ENCODE data around the gene TSC22D3. TPM values are rescaled to one million over a fixed set of nuclear protein-coding genes. Genes with fewer than 3 reads are reported as not detected.

The TSC22D3 gene
- total and polyA plus RNA-seq, 2 donors (not counting 1 experiment from before 2014, with no cell fraction given): 447 to 3,050 TPM

DNA sequence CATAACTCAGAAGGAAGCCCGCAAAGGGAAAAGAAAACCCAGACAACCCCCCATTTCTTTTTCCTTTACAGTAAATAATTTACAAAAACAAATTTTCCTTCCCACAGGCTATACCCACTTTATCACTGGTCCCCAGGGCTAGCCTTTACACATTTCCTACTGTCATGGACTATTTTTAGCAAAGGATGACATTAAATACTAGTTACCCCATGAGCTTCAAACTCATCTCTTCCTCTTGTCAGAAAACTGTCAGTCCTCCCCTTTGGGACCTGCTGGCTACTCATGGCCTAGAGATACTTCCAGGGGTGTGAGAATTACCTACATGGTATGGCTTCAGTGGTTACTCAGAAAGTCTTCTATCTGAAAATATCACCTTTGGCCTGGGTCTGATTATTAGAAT is 11.9 kb downstream of the TSC22D3 start:
- POLR2A ChIA-PET: interaction anchor here (0.9 kb wide), 1 partner anchor 91 kb away, joined by 10 read pairs; no protein-coding TSS in a partner anchor
- H3K27me3 Mint-ChIP-seq: no peaks in the 10 kb centered on the region
- Histone ChIP-seq H3K36me3 (replicated peaks in 1 of 2; ENCODE audit: control extremely low read depth in 1 of 2, control insufficient read depth in 1 of 2, extremely low read depth in 1 of 2, insufficient read depth in 2 of 2, low read length in 1 of 2) (no peaks in the 10 kb centered on the region), H3K4me2 (replicated peaks; ENCODE audit: low read depth, low read length, poor library complexity, severe bottlenecking) (no peak overlapping the region), H4K20me1 (ENCODE audit: control insufficient read depth, insufficient read depth, low read length, poor library complexity, severe bottlenecking) (no peaks in the 10 kb centered on the region), H3K27ac (ENCODE audit: low read length in 2 of 2) (no peak overlapping the region), H3K9me3 (ENCODE audit: control extremely low read depth in 1 of 3, control insufficient read depth in 2 of 3, insufficient read depth in 1 of 3, low read length in 2 of 3) (no peaks in the 10 kb centered on the region), H2AFZ (ENCODE audit: insufficient read depth, low read depth, low read length, poor library complexity, severe bottlenecking) (no peak overlapping the region), H3K27me3 (replicated peaks in 1 of 4; ENCODE audit: control extremely low read depth in 1 of 4, control insufficient read depth in 3 of 4, insufficient read depth in 4 of 4, low read length in 3 of 4) (no peaks in the 10 kb centered on the region), H3K4me1 (ENCODE audit: control insufficient read depth in 2 of 2, insufficient read depth in 2 of 2, low read length in 2 of 2) (no peaks in the 10 kb centered on the region), H3K4me3 (ENCODE audit: control extremely low read depth in 1 of 5, extremely low read depth in 1 of 5, insufficient read depth in 1 of 5, low read depth in 2 of 5, low read length in 4 of 5) (no peak overlapping the region), H3K9ac (ENCODE audit: low read length) (no peak overlapping the region), H3K79me2 (ENCODE audit: control insufficient read depth, insufficient read depth, low read length) (no peaks in the 10 kb centered on the region)
- H3K4me3 Mint-ChIP-seq: no peak overlapping the region
- ATAC-seq (ENCODE audit: low read depth) (no peak), DNase-seq (no peak)
- 83% methylated on average over 1 of the region's 1 CpG for WGBS (ENCODE audit: insufficient coverage)
- TF ChIP-seq, protein P1, sequence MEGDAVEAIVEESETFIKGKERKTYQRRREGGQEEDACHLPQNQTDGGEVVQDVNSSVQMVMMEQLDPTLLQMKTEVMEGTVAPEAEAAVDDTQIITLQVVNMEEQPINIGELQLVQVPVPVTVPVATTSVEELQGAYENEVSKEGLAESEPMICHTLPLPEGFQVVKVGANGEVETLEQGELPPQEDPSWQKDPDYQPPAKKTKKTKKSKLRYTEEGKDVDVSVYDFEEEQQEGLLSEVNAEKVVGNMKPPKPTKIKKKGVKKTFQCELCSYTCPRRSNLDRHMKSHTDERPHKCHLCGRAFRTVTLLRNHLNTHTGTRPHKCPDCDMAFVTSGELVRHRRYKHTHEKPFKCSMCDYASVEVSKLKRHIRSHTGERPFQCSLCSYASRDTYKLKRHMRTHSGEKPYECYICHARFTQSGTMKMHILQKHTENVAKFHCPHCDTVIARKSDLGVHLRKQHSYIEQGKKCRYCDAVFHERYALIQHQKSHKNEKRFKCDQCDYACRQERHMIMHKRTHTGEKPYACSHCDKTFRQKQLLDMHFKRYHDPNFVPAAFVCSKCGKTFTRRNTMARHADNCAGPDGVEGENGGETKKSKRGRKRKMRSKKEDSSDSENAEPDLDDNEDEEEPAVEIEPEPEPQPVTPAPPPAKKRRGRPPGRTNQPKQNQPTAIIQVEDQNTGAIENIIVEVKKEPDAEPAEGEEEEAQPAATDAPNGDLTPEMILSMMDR (IDR thresholded peaks at IDR 0.05): no peak
- TF ChIP-seq EZH2 (IDR thresholded peaks at IDR 0.05; ENCODE audit: borderline replicate concordance, insufficient read depth, low read depth, low read length, poor library complexity, severe bottlenecking): no peak
- CTCF ChIA-PET: interaction anchor here (1.4 kb wide), 1 partner anchor 12 kb away, joined by 4 read pairs; the partner anchor contains the start of gene TSC22D3
- H3K9me3 Mint-ChIP-seq (ENCODE audit: insufficient read depth): no peaks in the 10 kb centered on the region
- H3K27ac Mint-ChIP-seq: no peak overlapping the region
- intact Hi-C loops (cut with micrococcal nuclease): no loop called here
- H3K4me1 Mint-ChIP-seq: no peaks in the 10 kb centered on the region

DNA sequence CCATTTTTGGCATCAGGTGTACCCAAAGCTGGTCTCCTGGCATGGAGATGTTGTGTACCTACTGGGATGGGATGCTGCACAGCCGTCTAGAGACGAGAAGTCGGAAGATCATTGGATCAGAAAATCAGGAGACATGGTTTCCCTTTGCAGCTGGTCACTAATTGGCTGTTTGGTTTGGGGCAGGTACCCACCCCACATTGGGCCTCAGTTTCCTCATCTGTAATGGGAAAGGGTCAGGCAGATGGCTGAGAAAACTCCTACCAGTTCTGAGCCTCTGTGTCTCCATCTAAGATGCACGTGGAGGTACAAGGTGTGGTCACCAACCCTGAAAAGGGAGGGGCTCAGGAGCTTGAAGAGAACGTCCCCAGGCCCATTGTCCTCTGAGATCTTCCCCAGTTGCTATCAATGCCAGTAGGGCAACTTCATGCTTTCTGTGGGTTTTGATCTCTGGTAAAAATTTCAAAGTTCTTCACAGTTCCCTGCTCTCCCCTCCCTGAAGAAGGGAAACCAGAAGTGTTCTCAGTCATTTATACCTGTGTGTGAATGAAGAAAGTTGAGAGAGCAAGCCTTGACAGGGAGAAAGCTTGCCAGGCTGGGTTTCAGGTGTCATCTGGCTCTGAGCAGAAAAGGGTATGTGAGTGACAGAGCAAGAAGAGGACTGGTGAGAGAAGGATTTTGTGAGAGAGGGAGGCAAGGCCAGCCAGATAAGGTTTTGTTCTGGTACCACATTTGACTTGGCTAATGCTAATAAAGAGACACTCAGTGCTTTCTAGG is 15.1 kb downstream of the TSC22D3 start:
- Histone ChIP-seq H4K20me1 (ENCODE audit: control insufficient read depth, insufficient read depth, low read length, poor library complexity, severe bottlenecking) (no peaks in the 10 kb centered on the region), H3K9me3 (ENCODE audit: control extremely low read depth in 1 of 3, control insufficient read depth in 2 of 3, insufficient read depth in 1 of 3, low read length in 2 of 3) (no peaks in the 10 kb centered on the region), H2AFZ (ENCODE audit: insufficient read depth, low read depth, low read length, poor library complexity, severe bottlenecking) (no peak overlapping the region), H3K4me1 (ENCODE audit: control insufficient read depth in 2 of 2, insufficient read depth in 2 of 2, low read length in 2 of 2) (no peaks in the 10 kb centered on the region), H3K27ac (ENCODE audit: low read length in 2 of 2) (no peak overlapping the region), H3K27me3 (replicated peaks in 1 of 4; ENCODE audit: control extremely low read depth in 1 of 4, control insufficient read depth in 3 of 4, insufficient read depth in 4 of 4, low read length in 3 of 4) (no peaks in the 10 kb centered on the region), H3K4me3 (ENCODE audit: control extremely low read depth in 1 of 5, extremely low read depth in 1 of 5, insufficient read depth in 1 of 5, low read depth in 2 of 5, low read length in 4 of 5) (no peak overlapping the region), H3K36me3 (replicated peaks in 1 of 2; ENCODE audit: control extremely low read depth in 1 of 2, control insufficient read depth in 1 of 2, extremely low read depth in 1 of 2, insufficient read depth in 2 of 2, low read length in 1 of 2) (no peaks in the 10 kb centered on the region), H3K4me2 (replicated peaks; ENCODE audit: low read depth, low read length, poor library complexity, severe bottlenecking) (no peak overlapping the region), H3K9ac (ENCODE audit: low read length) (no peak overlapping the region), H3K79me2 (ENCODE audit: control insufficient read depth, insufficient read depth, low read length) (no peaks in the 10 kb centered on the region)
- DNase-seq: no peak
- no peak for TF ChIP-seq EZH2 (IDR thresholded peaks at IDR 0.05; ENCODE audit: borderline replicate concordance, insufficient read depth, low read depth, low read length, poor library complexity, severe bottlenecking)
- TF ChIP-seq, protein P1 (IDR thresholded peaks at IDR 0.05): no peak
- no peak for ATAC-seq (ENCODE audit: low read depth)
- Mint-ChIP-seq H3K4me1 (no peaks in the 10 kb centered on the region), H3K27me3 (no peaks in the 10 kb centered on the region), H3K9me3 (ENCODE audit: insufficient read depth) (no peaks in the 10 kb centered on the region), H3K27ac (no peak overlapping the region), H3K4me3 (no peak overlapping the region)
- ChIA-PET POLR2A (no interaction called here), CTCF (no interaction called here)
- intact Hi-C loops (cut with micrococcal nuclease): no loop called here
- WGBS (ENCODE audit: insufficient coverage): 90% methylated on average over 2 of the region's 5 CpGs
